Activated T-helper 1 cell treated with anti-CD3 and anti-CD28 coated beads, Interleukin-12 subunit alpha, Interleukin-12 subunit beta, Interleukin-2, Interleukin-4 antibody, amounts not matched to agents 30 ng/mL and 10 ng/mL and 1 ng/mL, durations not matched to agents 14 hours and 24 hours and 36 hours (primary cell): Measurements from ENCODE around the gene MYH9. TPM values are rescaled to one million over a fixed set of nuclear protein-coding genes. Genes with fewer than 3 reads are reported as not detected.
A peak's percentile ranks its signal among the peaks of the same experiment; 100 is the strongest.
"Not testable (repeated sequence)": the region's sequence is repeated elsewhere in the genome, so short reads cannot be mapped to it uniquely, and the experiment has no call there.

Experiments
- DNase-seq: peaks from one replicate; pipeline ENCODE4 v3.0.0; 2021; ENCODE audit warnings: low spot score
- H3K27ac Mint-ChIP-seq: one replicate; pipeline ENCODE4 v1.8.0; 2021; ENCODE audit warnings: mild to moderate bottlenecking, mixed read lengths
- H3K27me3 Mint-ChIP-seq: one replicate; pipeline ENCODE4 v1.8.0; 2022; ENCODE audit warnings: mild to moderate bottlenecking, moderate library complexity, mixed read lengths; ENCODE audit not compliant: insufficient read depth
- H3K36me3 Mint-ChIP-seq: one replicate; pipeline ENCODE4 v1.8.0; 2021; ENCODE audit warnings: low read depth, mixed read lengths
- H3K4me1 Mint-ChIP-seq: one replicate; pipeline ENCODE4 v1.8.0; 2021; ENCODE audit warnings: low read depth, mixed read lengths
- H3K4me3 Mint-ChIP-seq: one replicate; pipeline ENCODE4 v1.8.0; 2021; ENCODE audit warnings: mild to moderate bottlenecking, moderate library complexity, mixed read lengths
- H3K9me3 Mint-ChIP-seq: one replicate; pipeline ENCODE4 v1.8.0; 2021; ENCODE audit warnings: mixed read lengths
- intact Hi-C: fragments of 100-400 bp; cut with micrococcal nuclease; formaldehyde crosslinking; loops from one replicate; pipeline ENCODE4 v1.15.1; 2024
- total RNA-seq: library from RNA; stranded (reverse); gene quantifications from 2 replicates; pipeline ENCODE4 v1.2.3, GENCODE V29; 2022

Gene MYH9
- total RNA-seq, 1 donor from 2014 or later, result 618 TPM

DNA sequence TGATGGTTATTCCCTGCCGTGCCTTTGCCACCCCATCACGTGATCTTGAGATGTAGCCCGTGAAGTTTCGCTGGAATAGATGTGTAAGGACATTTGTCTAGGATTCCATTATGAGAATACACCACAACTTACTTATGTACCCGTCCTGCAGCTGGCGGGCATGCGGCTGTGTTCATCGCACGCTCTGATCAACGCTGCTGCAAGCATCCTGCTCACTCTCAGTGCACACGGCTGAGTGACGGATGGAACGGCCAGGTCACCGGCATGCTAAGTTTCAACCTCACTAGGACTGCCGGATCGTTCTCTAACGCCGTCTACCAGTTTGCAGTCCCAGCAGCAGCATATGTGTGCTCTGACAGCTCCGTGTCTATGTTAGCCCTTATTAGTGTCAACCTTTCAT is 90.2 kb downstream of the MYH9 start:
- no peak overlapping the region for H3K27ac Mint-ChIP-seq
- no peak for DNase-seq
- no peaks in the 10 kb centered on the region for H3K27me3 Mint-ChIP-seq
- H3K4me3 Mint-ChIP-seq, result no peak overlapping the region
- no peaks in the 10 kb centered on the region for H3K9me3 Mint-ChIP-seq
- H3K4me1 Mint-ChIP-seq, result peaks cover 6% of the 10 kb centered on the region
- H3K36me3 Mint-ChIP-seq, result peaks cover 42% of the 10 kb centered on the region
- intact Hi-C loops, result no loop called here

- Mint-ChIP-seq H3K36me3 (peaks cover 46% of the 10 kb centered on the region), H3K9me3 (no peaks in the 10 kb centered on the region), H3K4me3 (no peak overlapping the region), H3K4me1 (peaks cover 8% of the 10 kb centered on the region), H3K27me3 (no peaks in the 10 kb centered on the region), H3K27ac (no peak overlapping the region)
- intact Hi-C loops, result no loop called here
- DNase-seq, result no peak
These were observed 91.1 kb downstream of the MYH9 start for GRCh38 chr22:36296690-36297089.

- peaks cover 6% of the 10 kb centered on the region for H3K4me1 Mint-ChIP-seq
- DNase-seq, result no peak
- intact Hi-C loops, result no loop called here
- H3K27me3 Mint-ChIP-seq, result no peaks in the 10 kb centered on the region
- H3K4me3 Mint-ChIP-seq, result no peak overlapping the region
- H3K27ac Mint-ChIP-seq, result no peak overlapping the region
- H3K36me3 Mint-ChIP-seq, result peaks cover 42% of the 10 kb centered on the region
- no peaks in the 10 kb centered on the region for H3K9me3 Mint-ChIP-seq
These were observed 92.5 kb downstream of the MYH9 start for GRCh38 chr22:36295247-36295646.

DNA sequence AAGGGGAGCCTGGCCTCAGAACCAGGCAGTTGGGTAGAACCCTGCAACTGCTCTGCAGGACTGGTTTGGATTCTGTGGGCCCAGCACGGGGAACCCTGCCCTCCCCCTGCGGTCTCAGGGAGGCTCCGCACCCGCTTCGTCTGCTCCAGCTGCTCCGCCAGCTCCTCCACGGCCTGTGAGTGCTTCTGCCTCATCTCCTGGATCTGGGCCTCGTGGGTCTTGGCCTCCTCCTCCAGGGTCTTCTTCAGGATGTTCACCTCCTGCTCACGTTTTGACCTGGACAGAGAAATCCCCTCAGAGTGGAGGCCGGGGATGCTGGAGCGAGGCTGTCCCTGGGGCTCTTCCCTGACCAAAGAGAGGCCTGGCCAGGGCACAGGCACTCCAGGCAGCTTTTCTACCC is 93.0 kb downstream of the MYH9 start:
- peaks cover 10% of the 10 kb centered on the region for H3K4me1 Mint-ChIP-seq
- no peak overlapping the region for H3K4me3 Mint-ChIP-seq
- peaks cover 45% of the 10 kb centered on the region for H3K36me3 Mint-ChIP-seq
- no peaks in the 10 kb centered on the region for H3K9me3 Mint-ChIP-seq
- intact Hi-C loops, result no loop called here
- H3K27me3 Mint-ChIP-seq, result no peaks in the 10 kb centered on the region
- H3K27ac Mint-ChIP-seq, result no peak overlapping the region
- no peak for DNase-seq

DNA sequence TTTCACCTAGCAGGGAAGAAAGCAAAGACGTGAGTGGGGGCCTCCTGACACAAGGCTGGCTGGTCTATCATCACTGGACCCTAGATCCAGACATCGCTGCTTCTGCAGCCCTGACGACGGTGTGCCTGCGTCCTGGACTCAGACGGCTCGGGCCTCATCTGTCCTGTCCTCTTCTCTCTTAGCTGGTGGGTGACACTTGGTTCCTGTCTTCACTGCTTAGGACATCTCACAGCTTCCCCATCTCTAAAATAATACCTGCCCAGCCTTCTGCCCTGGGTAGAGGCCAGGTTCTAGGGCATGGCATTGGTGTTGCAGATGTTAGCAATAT is 93.5 kb downstream of the MYH9 start:
- peaks cover 16% of the 10 kb centered on the region for H3K4me1 Mint-ChIP-seq
- H3K27ac Mint-ChIP-seq, result no peak overlapping the region
- no peaks in the 10 kb centered on the region for H3K9me3 Mint-ChIP-seq
- DNase-seq, result no peak
- H3K4me3 Mint-ChIP-seq, result no peak overlapping the region
- H3K36me3 Mint-ChIP-seq, result peaks cover 50% of the 10 kb centered on the region
- intact Hi-C loops, result no loop called here
- no peaks in the 10 kb centered on the region for H3K27me3 Mint-ChIP-seq

- no peak for DNase-seq
- H3K27me3 Mint-ChIP-seq, result no peaks in the 10 kb centered on the region
- peaks cover 19% of the 10 kb centered on the region for H3K4me1 Mint-ChIP-seq
- H3K36me3 Mint-ChIP-seq, result peaks cover 54% of the 10 kb centered on the region
- H3K9me3 Mint-ChIP-seq, result no peaks in the 10 kb centered on the region
- H3K4me3 Mint-ChIP-seq, result no peak overlapping the region
- intact Hi-C loops, result no loop called here
- no peak overlapping the region for H3K27ac Mint-ChIP-seq
These were observed 94.0 kb downstream of the MYH9 start for GRCh38 chr22:36293606-36294292.

GRCh38 chr22:36292823-36293530 is 94.8 kb downstream of the MYH9 start:
- no peak for DNase-seq

GRCh38 chr22:36291831-36292740 is 95.7 kb downstream of the MYH9 start:
- H3K9me3 Mint-ChIP-seq, result no peaks in the 10 kb centered on the region
- intact Hi-C loops, result no loop called here
- peaks cover 20% of the 10 kb centered on the region for H3K4me1 Mint-ChIP-seq
- H3K36me3 Mint-ChIP-seq, result peaks cover 60% of the 10 kb centered on the region
- no peak overlapping the region for H3K4me3 Mint-ChIP-seq
- H3K27me3 Mint-ChIP-seq, result no peaks in the 10 kb centered on the region
- no peak for DNase-seq
- peak overlapping the region; percentile 22 for H3K27ac Mint-ChIP-seq

More at GRCh38 chr22:36292823-36293530, 94.8 kb downstream of the MYH9 start:
- no peaks in the 10 kb centered on the region for H3K27me3 Mint-ChIP-seq
- H3K36me3 Mint-ChIP-seq, result peaks cover 55% of the 10 kb centered on the region
- no peaks in the 10 kb centered on the region for H3K9me3 Mint-ChIP-seq
- peaks cover 19% of the 10 kb centered on the region for H3K4me1 Mint-ChIP-seq
- intact Hi-C loops, result no loop called here
- H3K27ac Mint-ChIP-seq, result no peak overlapping the region
- no peak overlapping the region for H3K4me3 Mint-ChIP-seq

GRCh38 chr22:36290391-36291075 is 97.2 kb downstream of the MYH9 start:
- H3K4me3 Mint-ChIP-seq, DNase-seq, H3K9me3 Mint-ChIP-seq, H3K27me3 Mint-ChIP-seq, intact Hi-C loops, H3K27ac Mint-ChIP-seq: not testable (repeated sequence)
- peaks cover 59% of the 10 kb centered on the region for H3K36me3 Mint-ChIP-seq
- peaks cover 27% of the 10 kb centered on the region for H3K4me1 Mint-ChIP-seq

- H3K27me3 Mint-ChIP-seq, H3K9me3 Mint-ChIP-seq, intact Hi-C loops: not testable (repeated sequence)
- H3K36me3 Mint-ChIP-seq, result peaks cover 56% of the 10 kb centered on the region
- H3K4me3 Mint-ChIP-seq, result peak overlapping the region; percentile 59
- DNase-seq, result peak; percentile 34
- H3K4me1 Mint-ChIP-seq, result peaks cover 27% of the 10 kb centered on the region
- H3K27ac Mint-ChIP-seq, result peak overlapping the region; percentile 70
These were observed 97.8 kb downstream of the MYH9 start for GRCh38 chr22:36289948-36290371.

- Mint-ChIP-seq H3K36me3 (peaks cover 55% of the 10 kb centered on the region), H3K27me3 (no peaks in the 10 kb centered on the region), H3K9me3 (no peaks in the 10 kb centered on the region), H3K27ac (peak overlapping the region; percentile 70), H3K4me1 (peaks cover 27% of the 10 kb centered on the region), H3K4me3 (peak overlapping the region; percentile 59)
- no peak for DNase-seq
- intact Hi-C loops, result no loop called here
These were observed 98.3 kb downstream of the MYH9 start for GRCh38 chr22:36289406-36289870.

GRCh38 chr22:36288571-36289405 is 99.0 kb downstream of the MYH9 start:
- Mint-ChIP-seq H3K4me3 (no peak overlapping the region), H3K4me1 (peaks cover 27% of the 10 kb centered on the region), H3K27me3 (no peaks in the 10 kb centered on the region), H3K36me3 (peaks cover 53% of the 10 kb centered on the region), H3K9me3 (no peaks in the 10 kb centered on the region), H3K27ac (no peak overlapping the region)
- no peak for DNase-seq
- intact Hi-C loops, result no loop called here
